Articular chondrocyte of knee joint (primary cell): ENCODE measurements around the gene FAIM2. TPM values are rescaled to one million over a fixed set of nuclear protein-coding genes. Genes with fewer than 3 reads are reported as not detected.

Source experiments
- total RNA-seq: library from RNA; depleted of rRNA; stranded (reverse); fragments of >200 nt; gene quantifications from 2 replicates; pipeline ENCODE4 v1.2.3, GENCODE V29; 2012

Gene FAIM2
- total RNA-seq = 3.0 and 5.2 TPM in 2 replicates

DNA sequence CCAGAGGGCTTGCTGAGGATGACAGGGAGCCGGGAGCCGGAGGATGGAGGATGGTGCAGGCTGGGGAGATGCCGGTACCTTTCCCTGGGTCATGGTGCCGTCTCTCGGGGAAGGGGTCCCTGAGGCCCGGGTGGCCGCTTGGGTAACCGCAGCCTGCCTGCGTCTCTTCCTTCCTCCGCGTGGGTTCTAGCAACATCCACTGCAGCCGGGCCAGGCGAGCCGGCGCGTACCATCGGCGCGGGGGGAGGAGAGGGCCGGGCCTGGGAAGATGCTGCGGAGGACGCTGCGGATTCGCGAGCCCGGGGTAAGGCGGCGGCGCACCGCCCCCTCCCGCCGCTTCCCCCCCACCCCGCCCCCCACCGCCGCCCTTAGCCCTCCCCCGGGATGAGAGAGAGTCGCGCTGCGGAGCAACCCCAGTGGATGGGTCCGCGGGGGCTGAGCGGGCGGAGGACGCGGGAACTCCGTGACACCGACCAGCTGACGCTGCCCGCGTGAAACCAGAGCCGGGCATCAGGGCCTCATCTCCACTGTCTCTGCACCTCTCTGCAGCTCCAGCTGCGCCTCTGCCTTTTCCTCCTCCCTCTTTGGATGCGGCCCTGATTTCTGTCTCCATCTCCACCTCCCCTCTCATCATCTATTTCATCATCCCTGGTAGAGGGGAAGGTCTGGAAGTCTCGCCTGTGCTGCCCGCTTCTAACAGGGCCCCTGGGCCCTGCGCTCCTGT lies at the start of gene FAIM2:
Gene FAIM2, minus strand, starts transcription at position 201 of the 724 bp plus-strand sequence. Its CDS starts 108 bp downstream, at position 93.

GRCh38 chr12:49950273-49951251 lies 46.9 kb upstream of the FAIM2 start, which contains the start of gene AQP2:
Gene AQP2 (plus strand): TSS chr12:49950737. CDS start chr12:49950831, 94 bp downstream.

DNA sequence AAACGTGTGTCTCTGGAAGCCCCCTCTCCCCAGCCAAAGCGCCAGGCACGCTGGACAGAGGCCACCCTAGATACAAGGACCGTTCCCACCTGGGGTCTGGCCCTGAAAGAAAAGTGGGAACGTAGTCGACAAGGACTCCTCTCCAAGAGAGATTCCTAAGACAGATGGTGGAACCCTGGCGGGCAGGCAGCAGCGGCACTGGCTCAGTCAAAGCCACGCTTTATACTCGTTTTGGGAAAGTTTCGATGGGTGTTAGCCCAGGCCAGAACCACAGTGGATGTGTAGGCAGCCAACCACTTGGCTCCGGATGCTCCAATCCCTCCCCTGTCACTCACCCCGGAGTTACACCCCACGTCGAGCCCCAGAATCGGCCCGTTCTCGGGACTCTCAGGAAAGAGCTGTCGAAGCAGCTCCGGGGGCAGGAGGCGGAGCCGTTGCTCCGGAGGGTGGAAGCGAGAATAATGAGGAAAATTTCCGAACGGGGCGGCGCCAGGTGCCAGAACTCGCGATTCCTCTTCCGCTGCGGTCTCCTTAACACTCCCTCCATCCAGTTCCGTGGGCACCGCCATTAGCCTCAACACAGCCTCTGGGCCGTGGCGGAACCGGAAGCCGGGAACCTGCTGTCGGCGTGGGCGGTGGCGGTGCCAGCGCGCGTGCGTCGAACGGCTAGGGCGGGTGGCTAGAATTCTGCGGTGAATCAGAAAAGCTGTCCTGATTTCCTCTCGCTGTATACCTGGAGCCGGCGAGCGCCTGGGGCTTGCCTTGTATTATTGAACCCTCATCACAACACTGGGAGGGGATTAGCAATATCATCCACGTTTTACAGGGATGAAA lies 61.0 kb downstream of the FAIM2 start, which contains the start of gene BCDIN3D:
Gene BCDIN3D, minus strand, starts transcription at position 588 of the 834 bp plus-strand sequence. Its CDS starts 19 bp downstream, at position 569.

DNA sequence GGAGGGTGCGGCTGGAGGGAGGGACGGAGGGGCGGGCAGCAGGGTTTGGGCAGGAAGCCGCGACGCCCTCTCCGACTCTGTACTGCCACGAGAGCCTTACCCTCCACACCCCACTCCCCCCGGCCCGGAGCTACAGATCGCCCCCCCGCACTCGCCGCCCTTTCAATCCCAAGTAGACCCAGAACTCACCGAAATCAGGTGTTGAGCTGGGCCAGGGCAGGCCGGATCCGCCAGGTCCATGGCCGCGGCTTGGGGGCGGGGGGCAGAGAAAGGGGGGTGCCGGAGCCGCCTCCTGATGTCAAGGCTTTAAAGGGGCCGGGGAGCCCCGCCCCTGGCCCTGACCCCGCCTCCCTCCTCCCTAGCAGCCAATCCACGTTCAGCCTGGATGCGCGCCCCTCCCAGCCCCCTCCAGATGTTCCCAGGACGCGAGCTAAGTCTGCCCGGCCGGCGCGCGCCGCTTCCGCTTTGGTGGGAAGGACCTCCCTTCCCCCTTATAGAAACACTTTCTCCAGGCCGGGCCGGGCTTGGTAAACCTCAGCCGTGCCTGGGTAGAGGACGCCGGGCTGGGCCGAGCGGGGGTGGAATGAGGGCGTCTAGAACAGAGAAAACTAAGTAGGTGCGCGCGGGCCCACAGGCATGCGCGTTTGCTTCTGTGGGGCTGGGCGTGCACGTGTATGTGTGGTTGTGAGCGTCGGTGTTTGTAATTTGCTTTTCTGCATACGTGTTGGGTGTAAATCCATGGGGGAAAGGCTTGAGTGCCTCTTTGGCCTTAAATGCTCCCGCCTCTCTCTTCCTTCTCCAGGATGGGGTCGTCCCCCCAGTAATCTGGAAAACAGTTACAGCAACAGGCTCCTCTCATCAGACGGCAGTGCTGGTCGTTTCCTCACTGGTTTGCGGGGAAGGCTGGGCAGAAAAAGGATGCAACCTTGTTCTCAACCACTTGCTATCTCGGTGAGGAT lies 75.3 kb downstream of the FAIM2 start, which contains the start of gene NCKAP5L:
Gene NCKAP5L, minus strand, starts transcription at position 281 of the 959 bp plus-strand sequence. CDS start 24,369 bp downstream, outside the sequence.

Other genes with a start within 250 kb of the FAIM2 start
- gene FMNL3, start 196.5 kb downstream of the FAIM2 start, total RNA-seq = 18.6 and 20.9 TPM in 2 replicates
- 588 and 616 TPM in 2 replicates for gene TMBIM6, start 162.3 kb downstream of the FAIM2 start, total RNA-seq
- 21.6 and 21.7 TPM in 2 replicates for gene NCKAP5L, start 75.5 kb downstream of the FAIM2 start, total RNA-seq
- gene BCDIN3D, start 60.8 kb downstream of the FAIM2 start, total RNA-seq = 5.0 and 5.1 TPM in 2 replicates
- gene AQP2, start 46.8 kb upstream of the FAIM2 start, total RNA-seq = not detected in 2 replicates
- 0.13 TPM in 1 of 2 replicates, not detected in the other for gene AQP5, start 58.0 kb upstream of the FAIM2 start, total RNA-seq
- not detected in 2 replicates for gene AQP6, start 69.0 kb upstream of the FAIM2 start, total RNA-seq
- 55.5 and 71.2 TPM in 2 replicates for gene RACGAP1, start 121.6 kb upstream of the FAIM2 start, total RNA-seq
- 3.6 and 3.7 TPM in 2 replicates for gene ASIC1, start 153.7 kb upstream of the FAIM2 start, total RNA-seq
- gene SMARCD1, start 181.4 kb upstream of the FAIM2 start, total RNA-seq = 47.7 and 48.5 TPM in 2 replicates
- 0.11 and 0.13 TPM in 2 replicates for gene GPD1, start 200.1 kb upstream of the FAIM2 start, total RNA-seq
- gene COX14, start 208.3 kb upstream of the FAIM2 start, total RNA-seq = 28.9 and 37.8 TPM in 2 replicates